DMS153 treated with DMSO at 0.1 percent for 48 hours (cell line): ENCODE data around the gene RALGPS1.

Experiments used
- DNase-seq: peaks from one replicate; lab custom pipeline; 2025; ENCODE audit not compliant: unreplicated experiment; lab: John Stamatoyannopoulos, UW

Gene RALGPS1

DNA sequence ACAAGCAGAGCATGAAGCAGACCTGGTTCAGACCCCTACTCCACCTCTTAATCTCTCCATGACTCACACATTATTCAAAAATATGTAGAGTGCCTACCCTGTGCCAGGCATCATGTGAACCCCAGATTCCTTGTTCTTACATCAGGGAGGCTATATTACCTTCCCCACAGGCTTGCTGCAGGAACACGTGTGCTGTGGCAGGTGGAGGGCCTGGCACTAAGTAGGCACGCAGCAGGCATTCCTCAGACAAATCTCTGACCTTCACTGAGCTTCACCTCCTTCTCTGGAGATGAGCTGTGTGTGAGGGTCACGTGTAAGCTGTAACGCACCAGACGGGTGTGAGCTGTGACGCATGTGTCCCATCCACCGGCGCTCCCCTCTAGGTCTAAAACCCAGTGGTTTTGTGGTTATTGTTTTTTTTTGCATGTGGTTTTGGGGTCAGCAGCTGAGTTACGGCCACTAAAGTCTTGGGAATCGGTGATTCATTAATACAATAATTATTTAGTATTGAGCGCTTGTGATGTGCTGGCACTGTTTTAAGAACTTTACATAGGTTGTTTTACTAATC is 177.5 kb downstream of the RALGPS1 start:
- no peak for DNase-seq

DNA sequence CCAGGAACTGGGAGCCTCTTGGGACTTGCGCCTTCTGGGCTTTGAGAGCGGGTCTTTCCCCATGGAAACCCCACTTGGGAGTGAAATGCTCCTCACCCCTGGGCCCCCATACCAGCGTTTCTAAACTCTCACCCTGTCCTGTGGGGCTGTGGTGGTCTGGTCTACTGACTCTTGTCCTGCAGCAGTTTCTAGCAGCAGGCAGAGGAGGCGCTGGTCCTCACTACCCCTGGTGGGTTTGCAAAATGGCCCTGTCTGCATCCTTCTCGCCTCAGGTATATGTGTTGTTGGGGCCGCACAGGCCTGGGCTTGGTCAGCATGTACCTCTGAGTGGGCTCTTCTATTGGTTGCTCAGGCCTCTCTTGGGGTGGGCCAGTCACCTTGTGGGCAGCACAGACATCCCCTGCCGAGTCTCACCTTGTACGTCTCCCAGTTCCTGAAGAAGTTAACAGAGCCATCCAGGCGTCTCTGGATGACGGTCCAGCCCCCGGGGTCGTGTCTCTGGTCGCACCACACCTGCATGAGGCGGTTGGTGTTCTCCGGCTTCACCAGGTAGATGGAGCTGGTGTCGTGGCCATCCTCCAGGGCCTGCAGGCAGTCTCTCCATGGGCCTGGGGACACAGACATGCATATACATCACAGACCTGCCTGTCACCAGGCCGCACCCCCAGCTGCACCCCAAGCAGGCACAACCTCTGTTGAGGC is 178.9 kb downstream of the RALGPS1 start:
- DNase-seq = no peak

DNA sequence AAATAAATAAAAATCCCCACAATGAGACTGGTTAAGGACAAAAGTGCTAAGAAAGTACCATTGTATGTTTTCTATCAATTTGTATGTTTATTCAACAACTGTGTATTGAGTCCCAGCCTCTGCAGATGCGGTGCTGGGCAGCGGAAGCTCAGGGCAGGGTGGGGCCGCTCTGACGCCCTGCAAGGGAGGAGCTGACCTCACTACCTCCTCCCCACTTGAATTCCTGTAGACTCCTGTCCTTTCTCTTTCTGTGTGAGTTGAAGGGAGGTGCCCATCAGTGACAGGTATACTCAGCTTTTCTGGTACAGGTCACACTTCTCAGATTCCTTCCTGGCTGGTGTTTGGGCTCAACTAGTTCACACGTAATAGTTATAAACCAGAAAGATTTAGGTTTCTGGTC is 180.8 kb downstream of the RALGPS1 start:
- DNase-seq = no peak

DNA sequence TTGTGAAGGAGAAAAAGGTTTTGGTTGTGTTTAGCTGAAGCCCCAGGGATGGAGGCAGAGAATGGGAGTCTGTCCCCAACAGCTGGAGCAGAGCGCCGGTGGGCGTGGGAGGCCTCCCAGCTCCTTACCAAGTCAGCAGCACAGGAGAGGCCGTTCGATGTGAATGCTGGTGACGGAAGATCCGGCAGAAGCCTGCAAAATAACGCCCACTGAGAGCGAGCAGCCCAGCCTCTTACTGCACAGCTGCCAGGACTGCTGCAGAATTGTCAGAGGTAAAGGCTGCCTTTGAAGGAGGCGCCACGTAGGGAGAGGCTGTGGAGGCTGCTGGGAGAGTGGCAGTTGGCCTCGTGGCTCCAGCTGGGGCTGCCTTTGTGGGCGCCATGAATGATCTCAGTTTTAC is 181.6 kb downstream of the RALGPS1 start:
- no peak for DNase-seq

DNA sequence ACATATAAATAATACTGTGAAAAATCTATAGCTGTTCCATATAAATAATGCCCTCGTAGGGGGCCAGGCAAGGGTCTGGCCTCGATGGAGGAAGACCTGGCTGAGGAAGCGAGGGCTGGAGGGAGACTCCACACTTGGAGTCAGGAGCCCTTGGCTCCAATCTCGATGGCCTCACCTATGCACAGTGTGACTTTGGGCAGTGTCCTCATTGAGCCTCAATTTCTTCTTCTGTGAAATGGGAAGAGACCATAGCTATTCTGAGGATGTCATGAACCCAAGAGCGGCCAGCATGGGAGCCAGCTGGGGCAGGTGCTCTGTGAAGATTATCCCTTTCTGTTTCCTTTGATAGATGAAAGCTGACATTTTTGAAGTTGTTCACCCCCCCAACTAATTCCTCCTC is 183.1 kb downstream of the RALGPS1 start:
- no peak for DNase-seq

DNA sequence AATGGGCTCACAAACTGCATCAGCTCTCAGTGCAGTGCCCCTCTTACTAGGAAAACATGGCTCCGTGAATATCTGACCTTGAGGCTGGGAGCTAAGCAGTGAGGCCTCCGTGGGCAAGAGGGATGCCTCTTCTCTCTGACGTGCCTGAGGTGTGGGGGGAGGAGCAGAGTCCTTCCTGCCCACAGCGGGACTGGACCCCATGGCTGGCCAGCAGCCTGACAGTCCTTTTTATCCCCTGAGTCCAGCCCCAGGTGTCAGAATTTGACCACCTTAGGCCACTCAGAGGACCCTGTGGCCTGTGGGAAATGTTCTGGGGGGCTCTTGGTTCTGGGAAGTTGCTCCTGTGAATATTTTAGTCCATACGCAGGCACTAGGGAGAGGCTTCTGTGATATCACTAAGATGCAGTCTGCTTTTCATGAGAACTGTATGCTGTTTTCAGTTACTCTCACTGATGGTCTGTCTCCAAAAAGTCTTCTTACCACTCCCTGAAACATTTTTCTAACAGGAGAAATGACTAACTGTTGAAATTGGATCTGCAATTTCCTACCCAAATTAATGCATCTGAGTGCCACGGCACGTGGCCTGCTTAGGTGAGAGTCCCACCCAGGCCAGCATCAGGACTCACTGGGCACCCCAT is 184.5 kb downstream of the RALGPS1 start:
- DNase-seq = no peak

DNA sequence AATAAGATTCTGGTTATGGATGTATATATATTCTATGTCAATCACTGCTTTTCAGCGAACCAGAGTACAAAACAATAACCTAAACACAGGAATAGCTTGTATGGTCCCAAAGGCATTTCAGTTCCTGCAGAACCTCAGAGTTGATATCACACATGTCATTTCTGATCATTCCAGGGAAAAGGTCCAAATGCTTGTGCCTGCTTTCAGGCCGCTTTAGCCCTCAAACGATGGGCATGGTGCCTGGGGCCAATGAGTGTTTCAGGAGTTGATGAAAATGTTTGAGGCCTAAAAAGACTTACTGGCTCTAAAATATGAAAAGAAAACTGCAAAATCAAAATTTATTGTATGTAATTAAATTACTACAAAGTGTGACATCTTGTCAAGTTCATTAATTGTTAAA is 185.1 kb downstream of the RALGPS1 start:
- DNase-seq = no peak

DNA sequence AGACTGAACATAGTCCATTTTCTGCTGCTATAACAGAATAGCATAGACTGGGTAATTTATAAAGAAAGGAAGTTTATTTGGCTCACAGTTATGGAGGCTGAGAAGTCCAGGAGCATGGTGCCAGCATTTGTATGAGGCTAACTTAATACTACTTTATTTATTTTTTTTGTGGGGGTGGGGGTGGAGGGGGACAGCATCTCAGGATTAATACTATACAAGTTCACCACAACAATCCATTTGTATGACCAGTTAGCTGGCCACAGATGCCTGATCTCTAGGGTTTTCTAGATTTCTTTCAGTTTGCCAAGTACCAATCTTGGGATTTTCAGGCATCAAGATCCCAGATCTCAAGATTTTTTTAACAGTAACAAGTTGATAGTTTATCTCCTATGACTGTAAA is 187.6 kb downstream of the RALGPS1 start:
- no peak for DNase-seq

DNA sequence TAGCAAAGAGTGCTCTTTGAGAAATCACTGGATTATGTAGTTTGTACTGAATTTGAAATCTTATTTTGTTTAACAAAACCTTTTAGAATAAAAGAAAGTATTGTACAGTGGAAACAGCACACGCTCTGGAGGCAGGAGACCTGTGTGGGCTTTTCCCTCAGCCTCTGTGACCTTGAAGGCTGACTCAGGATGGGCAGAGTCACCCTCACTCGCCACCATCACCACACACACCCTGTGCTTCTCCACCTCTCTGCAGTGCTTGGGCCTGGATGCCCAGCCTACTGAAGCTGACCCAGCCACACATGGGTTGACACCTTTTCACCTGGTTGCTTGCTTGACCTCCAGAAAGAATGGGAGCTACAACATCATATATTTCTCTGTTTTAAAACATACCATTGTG is 188.2 kb downstream of the RALGPS1 start:
- no peak for DNase-seq

DNA sequence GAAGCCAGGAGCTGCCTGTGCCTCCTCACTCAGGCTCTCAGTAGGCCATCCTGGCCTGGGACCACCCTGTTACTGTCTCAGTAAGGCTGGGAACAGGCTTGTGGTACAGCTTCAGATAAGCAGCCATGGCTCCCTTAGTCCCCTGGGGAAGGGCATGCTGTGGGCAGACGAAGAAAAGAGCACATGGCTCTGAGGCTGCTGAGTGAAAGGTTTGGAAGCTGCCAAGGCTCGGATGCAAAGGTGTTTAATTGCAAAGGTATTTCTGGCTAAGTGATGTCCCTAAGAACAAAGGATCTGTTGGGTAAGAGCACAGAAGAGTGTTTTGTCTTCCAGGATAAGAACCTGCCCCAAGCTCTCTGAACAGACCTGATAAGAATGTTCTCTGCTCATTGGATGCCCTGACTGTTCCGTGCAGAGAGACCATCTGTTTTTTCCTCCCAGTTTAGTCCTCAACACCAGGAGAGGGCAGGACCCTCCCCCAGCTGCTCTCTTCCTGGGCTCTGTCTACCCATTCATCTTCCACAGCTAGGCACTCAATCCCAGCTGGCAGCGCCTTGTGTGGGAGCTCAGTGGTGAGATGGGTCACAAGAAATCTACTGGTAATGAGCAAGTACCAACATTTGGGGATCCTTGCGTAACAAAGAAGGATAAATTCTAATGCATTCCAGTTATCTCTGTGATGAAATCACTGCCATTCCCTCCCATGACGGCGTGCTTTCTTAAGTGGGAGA is 190.2 kb downstream of the RALGPS1 start:
- DNase-seq = no peak

DNA sequence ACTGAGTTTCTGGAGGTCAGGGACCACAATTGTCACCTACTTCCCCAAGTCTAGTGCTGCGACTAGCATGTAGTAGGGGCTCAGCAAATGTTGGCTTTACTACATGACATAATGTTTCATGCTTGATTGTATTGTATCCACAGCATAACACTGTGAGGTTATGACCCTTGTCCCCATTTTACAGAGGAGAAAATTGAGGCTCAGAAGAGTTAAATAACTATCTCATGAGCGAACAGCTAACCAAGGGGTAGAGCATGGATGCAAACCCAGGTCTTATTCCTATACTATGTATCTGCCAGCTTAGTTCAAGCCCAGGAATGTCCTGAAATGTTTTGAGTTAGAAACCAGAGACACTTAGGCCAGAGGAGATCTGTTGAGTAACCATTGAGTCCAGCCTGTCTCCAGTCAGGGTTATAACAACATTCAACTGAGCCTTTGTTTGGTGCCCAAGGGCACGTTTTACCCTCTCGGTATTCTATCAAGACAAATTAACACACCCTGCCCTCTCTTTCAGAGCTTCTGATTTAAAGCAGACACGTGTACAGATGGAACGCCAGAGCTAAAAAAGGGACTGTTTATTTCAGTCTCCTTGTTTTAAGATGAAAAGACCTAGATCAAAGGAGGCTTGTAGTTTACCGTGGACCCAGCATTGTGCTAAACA is 191.4 kb downstream of the RALGPS1 start:
- DNase-seq = no peak

DNA sequence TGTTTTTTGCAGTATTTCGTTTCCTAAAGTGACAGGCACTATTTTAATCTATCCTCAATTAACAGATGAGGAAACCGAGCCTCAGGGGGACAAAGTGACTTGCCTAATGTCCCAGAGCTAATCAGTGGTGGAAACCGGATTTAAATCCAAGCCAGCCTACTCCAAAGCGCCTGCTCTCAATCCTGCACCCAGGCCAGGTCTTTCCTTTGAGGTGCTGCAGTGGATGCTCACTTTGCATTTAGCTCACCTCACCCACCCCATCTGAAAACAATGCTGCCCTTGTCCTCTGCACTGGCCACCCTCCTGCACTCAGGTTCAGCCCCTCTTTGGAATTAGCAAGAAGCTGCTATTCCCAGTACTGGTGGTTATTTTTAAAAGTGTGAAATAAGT is 191.9 kb downstream of the RALGPS1 start:
- DNase-seq = no peak

DNA sequence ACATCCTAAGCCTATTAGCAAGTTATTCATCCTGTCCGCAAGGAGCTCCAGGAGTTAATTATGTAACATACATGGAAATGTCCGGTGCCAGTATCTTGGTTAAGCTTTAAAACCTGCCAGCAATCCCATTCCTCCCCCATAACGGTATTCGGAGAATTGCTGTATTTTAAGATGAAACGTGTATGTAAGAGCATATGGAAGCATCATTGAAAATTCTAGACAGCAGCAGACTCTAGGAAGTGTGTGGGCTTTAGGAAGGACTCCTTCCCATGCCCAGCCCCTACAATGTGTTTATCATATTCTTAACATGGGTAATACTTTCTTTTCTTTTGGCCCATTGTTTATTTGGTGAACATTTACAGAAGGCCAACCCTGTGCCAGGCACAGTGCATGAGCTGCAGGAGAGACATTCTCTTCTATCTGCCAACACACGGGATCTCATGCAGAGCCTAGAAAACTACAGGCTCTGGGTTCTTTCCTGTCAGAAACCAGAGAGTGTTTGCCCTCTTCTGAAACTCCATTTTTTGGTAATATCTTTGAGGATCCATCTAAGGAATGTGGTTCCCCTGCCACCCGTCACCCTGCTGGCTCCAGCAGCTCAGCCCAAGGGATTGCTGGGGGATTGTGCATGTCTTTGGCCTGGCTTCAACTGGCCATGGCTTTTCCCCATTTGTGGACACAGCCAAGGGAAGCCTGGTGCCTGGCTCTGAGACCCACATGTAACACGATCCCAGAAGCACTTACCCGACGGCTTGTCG is 192.8 kb downstream of the RALGPS1 start:
- DNase-seq = no peak

DNA sequence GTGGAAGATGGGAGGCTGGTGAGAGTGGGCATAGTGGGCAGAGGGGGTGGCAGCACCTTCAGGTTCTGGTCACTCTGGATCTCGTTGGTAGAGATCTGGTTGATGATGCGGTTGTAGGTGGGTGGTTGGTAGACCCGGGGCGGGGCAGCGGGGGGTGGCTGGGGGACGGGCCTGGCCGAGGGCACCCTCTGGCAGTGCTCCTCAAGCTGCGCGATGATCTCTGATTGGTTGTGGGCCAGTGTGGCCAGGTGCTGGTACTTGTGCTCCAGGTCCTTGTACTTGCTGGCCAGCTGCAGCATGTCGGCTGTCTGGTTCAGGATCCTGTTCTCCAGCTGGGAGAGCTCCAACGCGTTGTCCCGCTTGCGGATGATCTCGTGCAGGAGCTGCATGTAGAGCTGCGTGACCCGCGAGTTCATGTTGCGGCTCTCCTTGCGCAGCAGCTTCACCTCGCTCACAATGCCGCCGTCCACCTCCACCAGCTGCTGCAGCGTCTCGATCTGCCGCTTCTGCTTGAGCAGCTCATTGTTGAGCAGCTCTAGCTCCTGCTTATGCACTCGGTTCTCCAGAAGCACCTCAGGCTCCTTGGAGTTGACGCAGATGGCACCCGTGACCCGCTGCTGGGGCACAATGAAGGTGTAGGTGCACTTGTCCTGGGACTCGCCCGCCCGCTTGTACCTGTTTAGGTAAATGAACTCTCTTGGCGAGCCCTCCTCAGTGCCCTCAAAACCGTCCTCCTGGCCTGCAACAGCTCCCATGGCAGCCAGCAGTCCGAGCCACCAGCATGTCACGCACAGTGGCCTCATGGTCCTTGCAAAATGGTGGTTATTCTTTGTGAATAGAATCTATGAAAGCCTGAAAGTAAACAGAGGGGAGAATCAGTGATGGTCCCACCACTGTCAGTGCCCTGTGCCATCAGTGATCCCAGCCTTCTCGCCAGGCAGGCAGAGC is 193.6 kb downstream of the RALGPS1 start:
- DNase-seq = no peak

DNA sequence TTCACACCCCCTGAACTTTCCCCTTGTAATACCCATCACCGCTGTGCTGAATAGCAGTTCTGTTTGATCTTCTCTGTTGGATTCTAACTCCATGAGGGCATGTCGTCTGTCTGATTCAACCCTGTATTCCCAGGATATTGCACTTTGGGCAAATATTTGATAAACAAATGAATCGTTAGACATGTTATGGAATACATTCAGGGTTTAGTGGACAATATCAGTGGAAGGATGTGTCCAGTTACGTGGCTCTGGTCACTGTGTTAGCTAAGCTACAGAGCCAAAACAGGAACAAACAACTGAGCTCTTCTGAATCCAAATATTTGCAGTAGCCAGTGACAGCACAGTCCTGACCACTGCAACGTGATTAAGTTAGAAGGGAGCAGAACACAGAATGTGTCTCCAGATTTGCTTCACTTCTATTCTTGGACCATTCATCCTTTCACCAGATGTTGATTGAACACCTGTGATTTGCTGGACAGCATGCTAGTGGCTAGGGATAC is 194.7 kb downstream of the RALGPS1 start:
- no peak for DNase-seq

DNA sequence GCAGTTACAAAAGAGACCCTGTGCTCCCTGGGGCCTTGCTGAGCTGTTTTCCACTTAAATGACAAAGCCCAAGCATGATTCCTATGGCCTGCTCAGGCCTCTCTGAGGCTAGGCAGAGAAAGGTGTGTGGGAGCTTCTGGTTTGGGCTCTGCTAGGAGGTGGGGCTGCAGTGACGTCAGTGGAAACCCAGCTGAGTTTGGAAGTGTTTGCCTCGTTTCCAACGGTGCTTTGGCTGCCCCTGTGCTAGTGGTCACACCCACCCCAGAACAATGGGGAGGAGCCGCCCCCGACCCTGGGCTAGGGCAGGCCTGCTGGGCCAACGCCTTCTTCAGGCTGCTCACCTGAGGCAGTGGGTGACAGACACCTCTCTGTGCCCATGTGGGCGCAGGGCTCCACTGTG is 197.5 kb downstream of the RALGPS1 start:
- DNase-seq = no peak

DNA sequence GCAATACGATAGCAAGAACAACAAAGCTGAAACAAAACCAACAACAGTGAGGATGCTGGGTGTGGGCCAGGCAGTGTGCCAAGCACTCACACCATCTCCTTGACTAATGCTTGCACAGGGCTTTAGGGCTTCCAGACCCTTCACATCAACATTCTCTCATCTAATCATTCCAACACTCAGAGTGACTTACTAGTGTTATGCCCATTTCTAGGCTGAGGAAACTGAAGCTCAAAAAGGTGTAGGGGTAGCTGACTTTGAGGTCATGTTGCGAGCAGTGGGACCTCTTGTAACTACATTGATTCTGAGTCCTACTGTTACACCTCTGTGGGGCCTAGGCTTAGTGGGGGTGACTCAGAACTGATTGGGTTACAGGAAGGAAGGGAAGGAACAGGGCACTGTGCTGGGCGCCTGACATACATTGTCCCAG is 198.2 kb downstream of the RALGPS1 start:
- DNase-seq = no peak

DNA sequence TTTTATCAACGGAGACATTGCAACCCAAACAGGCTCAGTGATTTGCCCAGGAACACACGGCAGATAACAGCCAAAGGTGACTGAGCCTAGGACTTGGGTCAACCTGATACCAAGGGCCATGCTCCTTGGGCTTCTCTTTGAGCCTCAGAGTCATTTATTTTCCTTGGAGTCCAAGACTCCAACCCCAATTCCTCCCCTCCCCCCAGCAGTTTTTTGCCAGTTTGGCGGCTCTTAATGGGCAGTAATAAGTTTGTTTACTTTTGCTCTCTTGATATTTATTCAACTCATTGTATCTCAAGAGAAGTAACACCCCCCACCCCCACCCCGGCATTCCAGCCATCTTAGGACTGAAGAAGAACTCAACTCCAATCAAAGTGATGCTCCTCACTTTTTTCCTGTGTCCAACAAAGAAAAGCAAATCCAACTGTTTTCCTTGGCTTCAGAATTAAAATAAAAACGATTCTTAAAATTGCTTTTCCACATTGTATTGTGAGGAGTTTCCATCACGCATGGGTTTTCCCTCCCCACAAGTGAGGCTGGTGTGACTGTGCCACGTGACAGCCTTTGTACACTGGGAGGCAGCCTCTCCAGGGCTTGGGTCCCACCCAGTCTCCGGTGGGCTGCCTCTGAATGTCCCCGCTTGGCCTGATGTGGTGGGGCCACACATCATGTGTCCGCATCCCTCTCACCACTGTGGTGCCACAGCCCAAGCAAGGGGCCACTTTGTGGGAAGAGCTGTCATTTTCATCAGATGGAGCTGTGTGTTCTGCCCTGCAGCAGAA is 198.8 kb downstream of the RALGPS1 start:
- no peak for DNase-seq

DNA sequence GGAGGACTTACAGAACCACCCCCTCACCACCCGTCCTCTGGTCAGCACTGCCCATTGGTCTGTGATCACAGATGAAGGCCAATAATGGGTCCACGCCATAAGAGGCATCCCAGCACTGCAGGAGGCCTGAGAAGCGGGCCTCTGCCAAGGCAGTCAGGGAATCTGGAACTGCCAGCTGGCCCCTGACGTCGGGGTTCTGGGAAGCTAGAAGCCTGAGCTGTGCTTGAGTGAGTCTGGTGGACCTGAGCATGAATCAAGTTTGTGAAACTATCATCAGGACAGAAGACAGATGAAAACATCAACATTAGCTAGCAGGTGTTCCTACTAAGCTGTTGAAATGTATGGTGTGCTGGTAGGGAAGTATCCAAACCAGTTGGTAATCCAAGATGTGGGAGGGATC is 200.0 kb downstream of the RALGPS1 start:
- no peak for DNase-seq
